ENCODE data around the gene SOX13.
"Not testable (repeated sequence)": the region's sequence is repeated elsewhere in the genome, so short reads cannot be mapped to it uniquely, and the experiment has no call there.

The SOX13 gene

DNA sequence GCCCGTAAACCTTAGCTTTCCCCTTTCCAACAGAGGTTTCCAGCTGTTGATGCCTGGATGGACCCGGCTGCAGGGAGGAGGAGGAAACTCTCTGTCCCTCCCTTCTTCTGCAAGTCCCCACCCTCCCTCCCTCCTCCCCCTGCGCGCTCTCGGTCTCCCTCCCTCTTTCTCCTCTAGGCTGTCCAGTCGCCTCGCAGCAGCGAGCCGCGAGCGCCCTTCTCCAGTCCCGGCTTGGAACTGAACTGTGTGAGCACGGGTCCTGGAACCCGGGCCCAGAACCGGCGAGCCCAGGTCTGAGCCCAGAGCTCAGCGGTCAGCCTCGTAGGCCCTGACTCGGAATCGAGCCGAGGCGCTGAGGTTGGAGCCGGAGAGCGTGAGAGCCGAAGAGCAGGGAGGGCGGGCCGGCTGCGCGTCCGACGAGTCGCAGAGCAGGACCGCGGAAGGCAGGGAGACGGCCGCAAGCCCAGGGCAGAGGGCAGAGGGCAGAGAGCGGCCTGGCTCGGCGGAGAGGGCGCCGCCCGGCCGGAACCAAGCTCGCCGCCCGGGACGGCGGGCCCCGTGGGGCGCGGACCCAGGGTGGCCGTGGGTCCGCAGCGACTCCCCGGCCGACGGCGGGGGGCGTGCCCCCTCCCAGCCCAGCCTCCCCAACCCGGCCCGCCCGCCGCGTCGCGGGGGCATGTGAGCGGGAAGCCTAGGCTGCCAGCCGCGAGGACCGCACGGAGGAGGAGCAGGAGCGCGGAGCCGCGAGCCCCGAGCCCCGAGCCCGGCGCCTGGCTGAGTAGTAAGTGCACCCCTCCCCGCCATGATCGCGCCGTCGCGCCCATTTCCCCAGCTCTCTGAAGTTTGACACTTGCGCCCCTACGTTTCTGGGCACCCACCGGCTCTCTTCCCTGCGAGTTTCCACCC is at the start of gene SOX13:
Gene SOX13, plus strand, starts transcription at position 185 of the 906 bp plus-strand sequence. CDS start 39,801 bp downstream, outside the sequence.
- DNase-seq (ENCODE audit: low read depth in 2 of 2), result no peak

DNA sequence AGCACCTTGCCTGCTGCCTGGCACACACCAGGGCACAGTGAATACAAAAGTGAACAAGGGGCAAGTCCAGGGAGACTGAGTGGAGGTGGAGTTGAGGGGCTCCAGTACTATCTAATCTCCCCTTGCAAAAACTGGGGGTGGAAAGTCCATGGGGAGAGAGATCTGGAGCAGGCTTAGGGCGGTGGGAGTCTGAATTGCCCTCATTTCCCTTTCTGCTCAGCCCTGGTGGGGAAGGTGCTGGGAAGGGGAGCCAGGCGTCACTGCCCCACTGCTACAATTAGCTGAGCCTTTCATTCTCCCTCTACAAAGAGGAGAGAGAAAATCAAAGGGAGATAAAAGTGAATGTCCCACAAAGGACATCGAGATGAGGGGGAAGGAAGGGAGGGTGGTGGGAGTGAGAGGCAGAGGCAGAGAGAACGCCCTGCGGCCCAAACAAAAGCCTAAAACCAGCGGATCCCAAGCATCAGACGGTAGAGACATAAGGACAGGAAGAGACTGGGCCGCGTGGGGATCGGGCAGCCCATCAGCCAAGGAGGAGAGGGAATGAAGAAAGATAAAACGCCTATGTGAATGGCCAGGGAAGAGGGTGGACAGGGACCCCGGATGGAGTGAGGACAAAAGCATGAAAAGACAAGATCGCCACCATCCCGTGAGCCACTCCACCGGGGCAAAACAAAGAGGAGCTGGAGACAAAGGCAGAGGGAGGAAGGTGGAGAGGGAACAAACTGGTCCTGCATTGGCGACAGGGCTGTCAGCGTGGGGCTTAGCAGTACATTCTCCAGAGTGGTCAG is 46.8 kb upstream of the SOX13 start:
- no peak for DNase-seq (ENCODE audit: low read depth in 2 of 2)

DNA sequence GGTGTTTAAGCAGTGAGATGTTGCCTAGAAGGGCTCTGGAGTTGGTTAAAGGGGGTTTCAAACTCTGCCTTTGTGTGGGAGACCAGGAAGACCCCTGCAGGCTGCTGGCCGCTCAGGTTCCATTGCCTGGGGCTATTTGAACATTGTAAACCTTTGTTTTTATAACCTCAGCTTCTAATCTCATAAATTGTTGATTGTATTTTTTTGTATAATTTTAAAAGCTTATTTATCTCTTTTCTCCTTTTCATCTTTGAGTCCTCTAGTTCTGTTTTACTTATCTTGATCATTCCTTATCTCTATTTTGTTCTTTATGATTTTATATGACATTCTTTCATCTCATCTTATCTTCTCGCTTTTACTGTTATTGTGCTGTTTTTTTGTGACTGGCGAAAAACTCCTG is 45.5 kb upstream of the SOX13 start:
- no peak for DNase-seq (ENCODE audit: low read depth in 2 of 2)

DNA sequence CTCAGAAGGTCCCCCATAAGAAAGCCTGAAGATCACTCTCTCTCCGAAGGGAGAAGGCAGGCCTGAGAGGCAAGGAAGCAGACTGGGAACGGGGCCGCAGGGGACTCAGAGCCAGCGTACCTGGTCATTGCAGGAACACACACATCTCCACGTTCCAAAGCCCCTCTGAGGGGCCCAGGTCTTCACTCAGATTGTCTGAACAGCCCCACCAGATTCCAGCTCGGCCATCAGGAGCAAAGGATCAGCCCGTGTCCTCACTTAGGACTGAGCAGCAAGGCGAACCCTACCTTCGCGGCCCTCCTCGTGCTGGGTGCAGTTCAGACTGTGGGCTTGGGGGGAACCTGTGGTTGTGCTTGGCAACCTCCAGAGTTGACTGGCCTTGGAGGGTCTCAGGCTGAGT is 43.9 kb upstream of the SOX13 start:
- DNase-seq (ENCODE audit: low read depth in 2 of 2), result no peak

DNA sequence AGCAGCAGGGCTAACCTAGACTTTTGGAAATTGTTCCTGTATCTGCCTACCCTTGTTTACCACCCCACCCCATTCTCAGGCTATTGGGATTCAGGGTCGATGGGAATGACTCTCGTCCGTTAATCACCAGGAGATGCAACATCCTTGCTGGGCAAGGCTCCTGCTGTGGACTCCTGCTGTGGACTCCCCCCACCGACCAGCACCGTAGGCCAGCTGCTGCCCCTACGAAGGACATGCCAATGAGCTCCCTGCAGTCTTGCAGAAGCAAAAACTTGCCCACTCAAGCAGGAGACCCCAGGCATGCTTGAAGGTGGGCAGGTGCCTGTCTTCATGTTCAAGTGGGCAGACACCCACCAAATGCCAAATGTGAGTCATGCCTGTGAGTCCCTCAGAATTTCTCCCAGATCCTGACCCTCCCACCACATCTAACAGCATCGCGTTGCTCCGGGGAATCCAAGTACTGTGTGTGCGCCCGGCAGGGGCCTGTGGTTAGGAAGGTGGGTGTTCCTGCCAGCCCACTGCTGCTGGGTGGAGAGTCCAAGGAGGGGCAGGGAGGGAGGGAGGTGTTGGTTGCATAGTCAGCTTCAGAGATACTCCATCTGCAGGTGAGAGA is 41.7 kb upstream of the SOX13 start:
- no peak for DNase-seq (ENCODE audit: low read depth in 2 of 2)

DNA sequence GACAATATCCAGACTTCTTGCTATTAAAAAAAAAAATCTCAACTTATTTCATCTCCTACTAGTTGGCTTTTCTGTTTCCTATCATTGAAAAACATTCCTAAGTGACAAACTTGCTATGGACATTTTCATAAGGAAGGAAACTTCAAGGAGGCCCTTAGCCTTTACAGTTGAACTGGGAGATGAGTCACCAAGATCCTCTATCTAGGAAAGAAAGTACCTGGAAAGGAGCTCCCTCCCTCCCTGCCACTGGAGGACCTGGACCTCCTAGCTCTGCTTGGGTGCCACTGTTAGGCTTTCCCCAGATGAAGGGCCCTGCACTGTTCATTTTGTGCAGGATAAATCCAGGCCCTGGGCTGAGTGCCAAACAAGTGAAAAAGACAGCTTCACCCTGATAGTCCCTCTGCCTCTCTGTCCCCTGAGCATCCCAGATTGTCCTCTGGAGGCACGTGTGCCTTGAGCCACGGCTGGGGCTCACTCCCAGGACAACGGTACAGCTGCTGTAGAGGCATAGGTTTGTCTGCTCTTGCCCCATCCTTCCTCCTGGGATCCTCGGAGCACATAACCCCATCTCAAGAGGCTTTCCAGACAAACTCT is 40.2 kb upstream of the SOX13 start:
- no peak for DNase-seq (ENCODE audit: low read depth in 2 of 2)

DNA sequence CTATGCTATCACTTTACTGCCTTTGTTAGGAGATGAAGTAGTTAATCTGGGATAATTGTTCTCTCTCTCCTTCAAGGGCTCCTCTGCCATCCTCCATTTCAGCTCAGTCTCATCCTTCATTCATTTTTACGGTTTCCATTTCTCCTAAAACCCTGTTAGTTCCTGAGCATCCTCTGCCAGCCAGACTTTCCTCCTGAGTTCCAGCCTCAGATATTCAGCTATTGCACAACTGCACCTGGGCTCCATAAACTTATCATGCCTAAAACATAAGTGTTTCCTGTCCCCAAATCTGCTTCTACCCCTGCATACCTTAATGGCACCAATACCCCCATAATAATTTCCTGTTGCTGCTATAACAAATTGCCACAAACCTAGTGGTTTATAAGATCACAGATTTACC is 39.6 kb upstream of the SOX13 start:
- DNase-seq (ENCODE audit: low read depth in 2 of 2), result no peak

DNA sequence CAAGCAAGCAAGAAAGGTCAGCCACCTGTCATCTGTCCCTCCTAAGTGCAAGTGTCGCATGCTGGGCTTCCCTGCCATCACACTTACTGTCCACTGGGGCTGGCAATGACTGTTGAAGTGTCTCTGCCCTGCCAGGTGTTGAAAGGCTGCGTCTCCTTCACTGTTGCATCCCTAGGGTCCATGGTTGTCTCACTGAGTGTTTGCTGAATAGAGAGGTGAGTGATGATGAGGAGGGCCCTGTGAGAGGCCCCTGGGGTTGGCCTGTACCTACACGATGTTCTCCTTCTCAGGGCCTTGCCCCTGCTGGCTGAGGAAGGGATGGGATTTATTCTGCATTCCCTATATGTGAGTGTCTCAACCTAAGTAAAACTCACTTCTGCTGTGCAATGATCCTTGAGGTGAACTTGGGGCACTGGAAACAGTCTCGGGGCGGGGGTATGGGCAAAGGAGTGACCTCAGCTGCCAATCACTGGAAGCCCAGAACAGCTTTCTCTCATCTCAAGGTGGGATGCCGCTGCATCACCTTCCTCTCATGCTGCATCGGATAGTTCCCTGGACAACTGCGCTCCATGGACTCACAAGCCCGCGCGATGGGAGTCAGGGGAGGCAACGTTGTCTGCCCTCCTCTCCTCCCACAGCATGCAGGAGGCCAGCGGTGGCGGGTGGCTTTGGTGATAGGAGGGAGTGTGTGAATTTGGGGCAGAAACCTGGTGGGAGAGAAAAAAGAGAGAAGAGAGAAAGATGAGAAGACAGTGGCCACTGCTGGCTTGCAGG is 35.8 kb upstream of the SOX13 start:
- DNase-seq (ENCODE audit: low read depth in 2 of 2), result no peak

DNA sequence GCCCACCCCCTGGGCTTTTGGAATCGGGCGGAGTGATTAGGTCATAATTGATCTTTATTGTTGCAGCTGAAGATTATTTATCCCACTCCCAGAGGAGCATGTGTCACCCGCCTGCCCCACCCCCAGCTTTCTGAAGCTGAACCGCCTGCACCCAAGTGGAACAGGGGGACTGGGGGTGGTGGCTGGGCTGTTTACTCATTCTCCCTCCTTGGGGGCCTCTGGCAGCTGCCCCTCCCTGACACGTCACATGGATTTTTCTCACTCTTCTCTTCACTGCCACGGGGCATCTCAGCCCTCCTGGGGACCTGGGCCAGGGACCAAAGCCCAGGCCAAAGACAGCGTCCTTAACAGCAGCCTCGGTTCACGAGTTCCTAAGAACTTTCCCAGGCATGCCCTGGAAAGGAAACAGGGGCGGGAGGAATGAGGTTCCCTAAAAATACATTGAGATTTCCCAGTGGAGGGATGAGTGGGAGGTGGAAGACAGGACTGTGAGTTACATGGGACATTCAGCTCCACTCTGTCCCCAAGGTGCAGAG is 31.6 kb upstream of the SOX13 start:
- DNase-seq (ENCODE audit: low read depth in 2 of 2), result no peak

DNA sequence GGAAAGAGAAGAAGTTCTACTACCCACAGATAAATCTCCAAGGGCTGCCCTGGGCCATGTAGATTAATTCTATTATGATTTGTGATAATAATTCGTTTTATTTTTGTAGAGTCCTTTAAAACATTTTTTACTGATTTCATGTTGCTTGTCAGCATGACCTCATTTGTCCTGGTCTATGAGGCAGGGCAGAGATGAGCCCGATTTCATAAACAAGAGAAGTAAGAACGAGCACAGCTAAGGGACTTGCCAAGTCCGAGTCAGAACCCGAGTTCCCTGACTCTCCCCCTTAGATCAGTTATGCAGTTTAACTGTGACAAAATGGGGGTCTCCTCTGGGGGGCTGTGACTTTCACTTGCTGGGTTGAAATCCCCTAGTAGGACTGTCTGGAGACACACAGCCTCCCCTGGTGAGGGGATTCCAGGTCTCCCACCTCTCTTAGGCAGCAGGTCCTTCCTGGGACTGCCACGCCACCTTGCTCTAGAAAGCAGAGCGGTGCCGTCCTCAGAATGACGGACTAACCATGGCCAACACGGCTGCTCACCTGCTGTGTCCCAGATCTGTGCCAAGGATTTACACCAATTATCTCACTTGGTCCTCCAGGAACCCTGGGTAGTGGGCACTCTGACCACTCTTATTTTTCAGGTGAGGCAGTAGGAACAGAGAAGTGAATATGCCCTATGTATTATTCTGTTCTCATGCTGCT is 31.0 kb upstream of the SOX13 start:
- DNase-seq (ENCODE audit: low read depth in 2 of 2), result no peak

DNA sequence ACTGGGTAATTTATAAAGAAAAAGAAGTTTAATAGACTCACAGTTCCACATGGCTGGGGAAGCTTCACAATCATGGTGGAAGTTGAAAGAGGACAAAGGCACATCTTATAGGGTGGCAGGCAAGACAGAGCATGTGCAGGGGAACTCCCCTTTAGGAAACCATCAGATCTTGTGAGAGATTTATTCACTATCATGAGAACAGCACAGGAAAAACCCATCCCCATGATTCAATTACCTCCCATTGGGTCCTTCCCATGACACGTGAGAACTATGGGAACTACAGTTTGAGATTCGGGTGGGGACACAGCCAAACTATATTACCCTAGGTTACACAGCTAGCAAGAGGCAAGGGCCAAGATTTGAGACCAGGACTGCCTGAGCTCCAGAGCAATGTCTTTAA is 30.4 kb upstream of the SOX13 start:
- no peak for DNase-seq (ENCODE audit: low read depth in 2 of 2)

DNA sequence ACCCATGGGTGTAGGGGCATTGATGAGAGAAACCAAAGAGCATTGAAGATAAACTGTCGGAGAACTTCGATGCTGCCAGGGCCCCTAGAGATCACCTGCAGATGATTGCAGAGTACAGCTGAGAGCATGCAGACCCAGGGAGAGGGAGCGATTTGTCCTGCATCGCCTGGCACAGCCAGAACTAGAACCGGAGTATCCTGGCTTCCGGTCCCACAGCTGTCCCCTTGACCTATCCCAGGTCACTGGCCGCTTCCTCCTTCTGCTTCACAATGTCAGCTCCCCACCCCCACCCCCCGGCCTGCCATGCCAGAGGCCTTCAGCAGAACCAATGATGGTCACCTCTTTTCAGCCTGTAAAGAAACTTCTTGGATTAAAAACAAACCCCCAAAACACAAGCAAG is 29.2 kb upstream of the SOX13 start:
- DNase-seq (ENCODE audit: low read depth in 2 of 2), result no peak

DNA sequence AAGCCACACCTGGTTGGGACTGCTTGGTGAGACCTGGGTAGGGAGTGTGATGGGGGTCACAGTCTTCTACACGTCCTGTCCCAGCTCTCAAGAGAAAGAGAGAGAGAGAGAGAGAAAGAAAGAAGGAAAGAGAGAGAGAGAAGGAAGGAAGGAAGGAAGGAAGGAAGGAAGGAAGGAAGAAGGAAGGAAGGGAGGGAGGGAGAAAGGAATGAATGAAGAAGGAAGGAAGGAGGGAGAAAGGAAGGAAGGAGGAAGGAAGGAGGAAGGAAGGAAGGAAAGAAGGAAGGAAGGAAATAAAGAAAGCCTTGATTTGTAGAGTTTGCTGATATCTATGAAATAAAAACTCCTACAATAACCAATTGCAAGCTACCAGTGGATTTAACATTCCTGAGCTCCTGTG is 28.5 kb upstream of the SOX13 start:
- DNase-seq (ENCODE audit: low read depth in 2 of 2), result no peak

DNA sequence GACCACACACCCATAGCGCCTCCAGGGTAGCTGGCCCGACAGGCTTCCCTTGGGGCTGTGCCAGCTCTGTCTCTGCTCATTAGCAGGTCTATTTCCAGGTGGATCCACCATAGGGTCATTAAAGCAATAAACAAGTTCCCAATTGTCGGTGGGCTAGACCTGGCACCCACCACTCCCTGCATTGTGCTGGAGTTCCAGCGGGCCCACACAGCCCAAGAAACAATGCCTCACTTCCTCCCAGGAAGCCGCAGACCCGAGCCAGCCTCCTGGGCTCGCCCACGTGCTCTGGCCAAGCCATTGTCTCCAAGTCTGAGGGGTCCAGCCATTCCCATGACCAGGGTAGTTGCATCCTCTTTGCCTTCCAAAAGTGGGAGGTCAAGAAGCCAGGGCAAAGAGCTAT is 27.5 kb upstream of the SOX13 start:
- DNase-seq (ENCODE audit: low read depth in 2 of 2), result no peak

DNA sequence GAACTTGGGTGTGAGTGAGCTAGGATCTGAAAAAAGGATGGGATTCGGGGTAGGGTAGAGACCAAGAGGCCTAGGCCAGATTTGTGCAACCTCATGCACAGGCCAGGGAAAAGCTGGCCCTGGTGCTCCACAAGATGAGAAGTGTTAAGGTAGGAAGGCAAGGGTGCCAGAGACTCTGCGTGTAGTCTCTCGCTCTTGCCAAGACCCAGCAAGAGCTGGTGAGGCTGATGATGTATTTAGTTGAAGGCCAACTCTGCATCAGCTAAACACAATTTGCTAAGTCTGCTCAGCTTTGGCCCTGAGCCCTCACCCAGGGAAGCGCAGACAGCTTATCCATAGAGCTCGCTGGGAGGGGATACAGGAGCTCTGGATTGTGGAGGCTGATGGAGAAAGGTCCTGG is 26.6 kb upstream of the SOX13 start:
- DNase-seq (ENCODE audit: low read depth in 2 of 2), result no peak

DNA sequence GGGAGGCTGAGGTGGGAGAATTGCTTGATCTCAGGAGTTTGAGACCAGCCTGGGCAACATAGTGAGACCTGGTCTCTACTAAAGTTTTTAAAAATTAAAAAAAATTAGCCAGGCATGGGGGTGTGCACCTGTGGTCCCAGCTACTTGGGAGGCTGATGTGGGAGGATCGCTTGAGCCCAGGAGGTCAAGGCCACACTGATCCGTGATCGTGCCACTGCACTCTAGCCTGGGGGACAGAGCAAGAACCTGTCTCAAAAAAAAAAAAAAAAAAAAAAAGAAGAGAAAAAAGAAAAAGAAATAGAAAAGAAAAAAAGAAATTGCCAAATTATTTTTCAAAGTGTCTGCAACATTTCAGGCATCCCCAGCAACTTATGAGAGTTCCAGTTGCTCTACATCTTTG is 24.1 kb upstream of the SOX13 start:
- DNase-seq (ENCODE audit: low read depth in 2 of 2), result not testable (repeated sequence)

DNA sequence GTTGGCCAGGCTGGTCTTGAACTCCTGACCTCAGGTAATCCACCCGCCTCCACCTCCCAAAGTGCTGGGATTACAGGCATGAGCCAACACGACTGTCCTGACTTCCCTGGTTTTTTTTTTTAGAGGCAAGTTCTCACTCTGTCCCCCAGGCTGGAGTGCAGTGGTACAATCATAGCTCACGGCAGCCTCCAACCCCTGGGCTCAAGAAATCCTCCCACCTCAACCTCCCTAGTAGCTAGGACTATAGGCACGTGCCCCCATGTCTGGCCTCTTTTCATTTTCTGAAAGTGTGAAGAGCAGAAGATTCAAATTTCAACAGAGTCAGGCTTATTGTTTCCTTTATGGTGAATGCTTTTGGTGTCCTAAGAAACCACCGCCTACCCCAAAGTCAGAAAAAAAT is 21.7 kb upstream of the SOX13 start:
- DNase-seq (ENCODE audit: low read depth in 2 of 2), result no peak

DNA sequence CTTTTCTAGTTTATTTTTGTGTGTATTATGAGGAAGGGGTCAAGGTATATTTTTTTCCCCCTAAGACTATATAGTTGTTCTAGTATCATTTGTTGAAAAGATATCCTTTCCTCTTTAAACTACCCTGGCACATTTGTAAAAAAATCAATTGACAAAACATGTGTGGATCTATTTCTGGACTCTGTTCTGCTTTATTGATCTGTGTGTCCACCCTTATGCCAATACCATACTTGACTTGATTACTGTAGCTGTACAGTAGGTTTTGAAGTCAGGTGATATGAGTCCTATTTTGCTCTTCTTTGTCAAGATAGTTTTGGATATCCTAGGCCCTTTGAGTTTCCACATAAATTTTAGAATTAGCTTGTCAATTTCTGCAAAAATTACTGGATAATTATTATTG is 21.2 kb upstream of the SOX13 start:
- no peak for DNase-seq (ENCODE audit: low read depth in 2 of 2)

DNA sequence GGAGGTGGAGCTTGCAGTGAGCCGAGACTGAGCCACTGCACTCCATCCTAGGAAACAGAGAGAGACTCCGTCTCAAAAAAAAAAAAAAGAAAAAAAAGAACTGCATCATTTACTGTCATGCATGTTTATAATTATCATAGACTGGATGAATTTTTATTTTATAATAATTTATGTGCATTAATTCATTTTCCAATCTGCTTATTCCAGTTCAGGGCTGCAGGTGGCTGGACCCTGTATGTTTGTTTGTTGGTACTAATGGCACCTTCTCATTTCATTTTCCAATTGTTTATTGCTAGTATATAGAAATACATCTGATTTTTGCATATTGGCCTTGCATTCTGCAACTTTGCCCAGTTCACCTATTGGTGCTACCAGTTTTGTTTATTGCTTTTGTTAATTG is 19.0 kb upstream of the SOX13 start:
- no peak for DNase-seq (ENCODE audit: low read depth in 2 of 2)

DNA sequence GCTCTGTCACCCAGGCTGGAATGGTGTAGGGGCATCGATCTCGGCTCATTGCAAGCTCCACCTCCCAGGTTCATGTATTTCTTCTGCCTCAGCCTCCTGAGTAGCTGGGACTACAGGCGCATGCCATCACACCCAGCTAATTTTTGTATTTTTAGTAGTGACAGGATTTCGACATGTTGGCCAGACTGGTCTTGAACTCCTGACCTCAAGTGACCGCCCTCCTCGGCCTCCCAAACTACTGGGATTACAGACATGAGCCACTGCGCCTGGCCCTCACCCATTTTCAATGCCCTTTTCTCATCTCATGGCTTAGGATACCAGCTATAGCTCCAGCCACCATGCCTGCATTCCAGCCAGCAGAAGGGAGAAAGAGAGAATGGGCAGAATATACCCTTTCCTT is 12.9 kb upstream of the SOX13 start:
- no peak for DNase-seq (ENCODE audit: low read depth in 2 of 2)

DNA sequence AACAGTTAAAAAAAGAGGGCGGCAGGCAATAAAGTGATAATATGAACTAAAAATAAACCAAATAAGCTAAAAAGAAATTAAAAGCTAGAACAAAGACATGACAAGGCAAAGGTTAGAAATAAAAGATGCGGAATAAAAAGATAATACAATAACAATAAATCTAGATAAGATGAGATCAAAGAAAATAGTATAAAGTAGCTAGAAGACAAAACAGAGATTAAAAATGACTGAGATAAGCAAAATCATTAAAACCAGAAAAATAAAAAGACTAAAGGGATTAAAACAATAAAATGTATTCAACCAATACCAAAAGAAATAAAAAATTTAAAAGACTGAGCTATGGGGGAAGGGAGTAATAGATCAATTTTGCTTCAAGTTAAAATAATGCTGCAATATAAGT is 10.8 kb upstream of the SOX13 start:
- DNase-seq (ENCODE audit: low read depth in 2 of 2), result no peak
